H1 (cell line): Measurements from ENCODE around the gene BAZ2B. TPM values are rescaled to one million over a fixed set of nuclear protein-coding genes. Genes with fewer than 3 reads are reported as not detected.

Experiments used
- CTCF ChIA-PET: fragments of 300-600 bp; sonication (Branson Sonifier 250); formaldehyde crosslinking; loops from one replicate; lab custom pipeline; 2021; ENCODE audit not compliant: partially characterized antibody; lab: Charles Lee
- POLR2A ChIA-PET: fragments of 300-600 bp; sonication (Branson Sonifier 250); formaldehyde crosslinking; loops from one replicate; lab custom pipeline; 2021; ENCODE audit warnings: inconsistent platforms; ENCODE audit not compliant: partially characterized antibody; lab: Charles Lee
- DNase-seq, 2 experiments: peaks; one replicate each; pipeline versions ENCODE4 v3.0.0 to v3.0.0-alpha.2; 2010 to 2022; ENCODE audit warnings: low spot score in 2 of 2, low read depth in 1 of 2, mixed read lengths in 1 of 2
- FAIRE-seq: peaks from 2 replicates; lab custom pipeline; 2011; peaks lifted over from hg19 to GRCh38; lab: Jason Lieb, UNC
- H2AFZ ChIP-seq: 2 replicates; pipeline ENCODE4 v1.8.1; 2012; ENCODE audit warnings: low read length, inconsistent platforms
- H2AK5ac ChIP-seq: 2 replicates; pipeline ENCODE4 v1.6.1; 2013; ENCODE audit warnings: low read depth, low read length
- H2BK120ac ChIP-seq: replicated peaks from 2 replicates; pipeline ENCODE3; 2013; ENCODE audit warnings: low read depth, low read length, inconsistent platforms
- H2BK12ac ChIP-seq: 2 replicates; pipeline ENCODE4 v1.6.1; 2013; ENCODE audit warnings: low read depth, low read length
- H2BK15ac ChIP-seq: 2 replicates; pipeline ENCODE4 v1.6.1; 2013; ENCODE audit warnings: low read length
- H2BK20ac ChIP-seq: 2 replicates; pipeline ENCODE4 v1.6.1; 2013; ENCODE audit warnings: low read length
- H2BK5ac ChIP-seq: 2 replicates; pipeline ENCODE4 v1.6.1; 2013; ENCODE audit warnings: low read depth, low read length
- H3K14ac ChIP-seq: 2 replicates; pipeline ENCODE4 v1.6.1; 2013; ENCODE audit warnings: inconsistent platforms; ENCODE audit not compliant: insufficient read length
- H3K18ac ChIP-seq: 2 replicates; pipeline ENCODE4 v1.6.1; 2013; ENCODE audit warnings: low read length; ENCODE audit errors: extremely low read depth
- H3K23ac ChIP-seq: 2 replicates; pipeline ENCODE4 v1.6.1; 2013; ENCODE audit warnings: inconsistent platforms; ENCODE audit not compliant: insufficient read length
- H3K23me2 ChIP-seq: 2 replicates; pipeline ENCODE4 v1.6.1; 2013; ENCODE audit warnings: low read depth, low read length
- H3K27ac ChIP-seq: 2 replicates; pipeline ENCODE4 v1.6.1; 2011; ENCODE audit warnings: low read depth, low read length, inconsistent platforms
- H3K27me3 ChIP-seq, 4 experiments: replicated peaks in 1 of 4; 1 replicate in 1 of 4; 2 replicates in 3 of 4; pipeline versions ENCODE4 v1.6.1 to v1.8.1; 2011 to 2013; ENCODE audit warnings: low read length in 3 of 4, mild to moderate bottlenecking in 3 of 4, inconsistent platforms in 2 of 4, mixed read lengths in 2 of 4, moderate library complexity in 1 of 4; ENCODE audit not compliant: control insufficient read depth in 3 of 4, insufficient read depth in 3 of 4; ENCODE audit errors: extremely low read depth in 1 of 4
- H3K36me3 ChIP-seq, 4 experiments: 2 replicates each; pipeline versions ENCODE4 v1.6.1 to v1.8.1; 2011 to 2013; ENCODE audit warnings: mild to moderate bottlenecking in 4 of 4, low read length in 3 of 4, moderate library complexity in 2 of 4, control low read depth in 1 of 4, inconsistent platforms in 1 of 4; ENCODE audit not compliant: insufficient read depth in 4 of 4, control insufficient read depth in 2 of 4
- H3K4ac ChIP-seq: replicated peaks from 2 replicates; pipeline ENCODE3; 2013; ENCODE audit warnings: low read length, low read depth, mixed read lengths, inconsistent platforms; ENCODE audit not compliant: insufficient read length
- H3K4me1 ChIP-seq, 4 experiments: replicated peaks in 1 of 4; 1 replicate in 1 of 4; 2 replicates in 3 of 4; pipeline versions ENCODE4 v1.6.1 to v1.8.1; 2011 to 2013; ENCODE audit warnings: low read length in 3 of 4, inconsistent platforms in 2 of 4, mixed read lengths in 1 of 4; ENCODE audit not compliant: insufficient read depth in 4 of 4, control insufficient read depth in 3 of 4
- H3K4me2 ChIP-seq, 2 experiments: 2 replicates each; pipeline versions ENCODE4 v1.6.1 to v1.8.1; 2011 to 2013; ENCODE audit warnings: low read depth in 2 of 2, low read length in 2 of 2, control low read depth in 1 of 2, inconsistent platforms in 1 of 2, mild to moderate bottlenecking in 1 of 2; ENCODE audit not compliant: insufficient read depth in 1 of 2
- H3K4me3 ChIP-seq, 4 experiments: fragments of 200-600, 300-600 bp in 1 of 4; sonication (generic), shearing (Covaris generic), sonication (Bioruptor Twin) in 1 of 4; 2 replicates each; pipeline versions ENCODE4 v1.5.1 to v1.8.1; 2011 to 2016; ENCODE audit warnings: low read length in 4 of 4, low read depth in 3 of 4, control low read depth in 2 of 4, inconsistent platforms in 2 of 4, mild to moderate bottlenecking in 2 of 4, mixed read lengths in 1 of 4, moderate library complexity in 1 of 4; ENCODE audit not compliant: insufficient read depth in 2 of 4; ENCODE audit errors: extremely low read depth in 1 of 4
- H3K56ac ChIP-seq: replicated peaks from 2 replicates; pipeline ENCODE3; 2013; ENCODE audit warnings: low read depth, mild to moderate bottlenecking, mixed read lengths, low read length, inconsistent platforms; ENCODE audit not compliant: insufficient read length
- H3K79me1 ChIP-seq: 2 replicates; pipeline ENCODE4 v1.6.1; 2013; ENCODE audit warnings: low read depth, low read length, control low read depth
- H3K79me2 ChIP-seq, 2 experiments: 2 replicates each; pipeline versions ENCODE4 v1.6.1 to v1.8.1; 2012 to 2013; ENCODE audit warnings: low read length in 2 of 2, mild to moderate bottlenecking in 2 of 2, inconsistent platforms in 1 of 2; ENCODE audit not compliant: insufficient read depth in 2 of 2, control insufficient read depth in 1 of 2
- H3K9ac ChIP-seq, 4 experiments: replicated peaks in 1 of 4; 1 replicate in 1 of 4; 2 replicates in 3 of 4; pipeline versions ENCODE4 v1.6.1 to v1.8.1; 2011 to 2013; ENCODE audit warnings: low read depth in 3 of 4, low read length in 3 of 4, control low read depth in 2 of 4, mild to moderate bottlenecking in 2 of 4, moderate library complexity in 2 of 4, inconsistent platforms in 1 of 4; ENCODE audit errors: extremely low read depth in 1 of 4
- H3K9me3 ChIP-seq, 2 experiments: 2 replicates each; pipeline versions ENCODE4 v1.6.1 to v1.8.1; 2012 to 2013; ENCODE audit warnings: mild to moderate bottlenecking in 2 of 2, moderate library complexity in 2 of 2, control low read depth in 1 of 2, inconsistent platforms in 1 of 2, low read depth in 1 of 2, low read length in 1 of 2, mixed read lengths in 1 of 2; ENCODE audit not compliant: insufficient read depth in 2 of 2
- H4K20me1 ChIP-seq, 2 experiments: replicated peaks in 1 of 2; 2 replicates each; pipeline versions ENCODE3 to v1.8.1; 2011 to 2013; ENCODE audit warnings: inconsistent platforms in 2 of 2, low read length in 2 of 2, mild to moderate bottlenecking in 1 of 2; ENCODE audit not compliant: insufficient read depth in 2 of 2, control insufficient read depth in 1 of 2
- H4K5ac ChIP-seq: 2 replicates; pipeline ENCODE4 v1.6.1; 2013; ENCODE audit warnings: low read length, low read depth, mixed read lengths, inconsistent platforms; ENCODE audit not compliant: insufficient read length
- H4K8ac ChIP-seq: 2 replicates; pipeline ENCODE4 v1.8.0; 2013; ENCODE audit warnings: mild to moderate bottlenecking, moderate library complexity, low read length, inconsistent platforms; ENCODE audit not compliant: insufficient read depth; ENCODE audit errors: extremely low read depth
- H4K91ac ChIP-seq: replicated peaks from 2 replicates; pipeline ENCODE3; 2013; ENCODE audit warnings: low read length, mixed read lengths, inconsistent platforms; ENCODE audit not compliant: insufficient read length
- EGR1 ChIP-seq: IDR thresholded peaks from 2 replicates; pipeline ENCODE4 v1.6.1; 2011; ENCODE audit warnings: low read depth, low read length, borderline replicate concordance
- HDAC2 ChIP-seq, 2 experiments: fragments of 300-600 bp in 1 of 2; sonication (generic) in 1 of 2; IDR thresholded peaks; 2 replicates each; pipeline ENCODE4 v1.6.1; 2011 to 2012; ENCODE audit warnings: low read depth in 2 of 2, low read length in 2 of 2, mild to moderate bottlenecking in 2 of 2, moderate library complexity in 2 of 2, borderline replicate concordance in 1 of 2, inconsistent platforms in 1 of 2
- WGBS, 2 experiments: shearing (Covaris generic) in 1 of 2; methylation state at CpG; one replicate each; pipeline versions ENCODE4 v1.1.6 to v1.1.7; 2013 to 2015; ENCODE audit warnings: low lambda C conversion rate in 2 of 2, mixed read lengths in 2 of 2, inconsistent platforms in 1 of 2, low coverage in 1 of 2, missing lambda C conversion rate in 1 of 2; ENCODE audit not compliant: insufficient replicate concordance in 2 of 2, insufficient coverage in 1 of 2, insufficient read length in 1 of 2; ENCODE audit errors: extremely low coverage in 1 of 2, missing lambda C conversion rate in 1 of 2; 5-methylcytosine and 5-hydroxymethylcytosine counted together
- polyA plus RNA-seq, 7 experiments: library from polyadenylated mRNA; depleted of rRNA in 3 of 7; stranded (reverse) in 5 of 7; unstranded in 2 of 7; fragments of >200 nt in 5 of 7; fragments of 200-250 nt in 2 of 7; gene quantifications; 1 replicate in 5 of 7; 2 replicates in 1 of 7; 4 replicates in 1 of 7; pipeline versions ENCODE4 v1.2.1 to v1.2.3, GENCODE V29; 2011 to 2013; ENCODE audit warnings: missing spikeins in 2 of 7, mixed read lengths in 2 of 7
- total RNA-seq: library from RNA; stranded (reverse); fragmentation: NEBNext Ultra II Directional; extraction: Animal tissue kit (Norgen Biotek cat#: 25700); gene quantifications from 2 replicates; pipeline ENCODE4 v1.2.1, GENCODE V29; 2021
- TF ChIP-seq, protein P1 (sequence below): IDR thresholded peaks from 2 replicates; pipeline ENCODE4 v1.6.1; 2012; ENCODE audit warnings: inconsistent platforms

BAZ2B gene
- total and polyA plus RNA-seq, 2 of the 8 experiments (the other 6 are each of a cell fraction or from before 2014, with no cell fraction given), result 15.2 to 46.3 TPM

DNA sequence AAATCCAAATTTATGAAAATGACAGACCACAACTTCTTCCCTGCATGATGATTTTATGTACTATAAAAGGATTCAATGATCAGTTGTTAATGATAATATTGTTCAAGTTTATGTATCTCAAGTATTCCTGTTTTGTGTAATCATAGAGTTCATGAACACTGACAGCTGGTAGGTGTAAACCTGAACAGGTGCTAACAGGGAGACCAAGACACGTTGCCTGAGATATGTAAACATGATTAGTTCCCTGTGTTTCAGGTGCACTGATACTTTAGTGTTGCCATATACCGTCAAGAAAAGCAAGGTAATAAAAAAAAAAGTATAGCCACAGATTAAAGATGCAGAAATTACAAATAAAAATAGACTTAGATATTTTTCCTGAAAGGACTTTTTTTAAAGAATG, 131.8 kb downstream of the BAZ2B start:
- no peak overlapping the region for H3K4me3 ChIP-seq
- ChIA-PET POLR2A (no interaction called here), CTCF (no interaction called here)
- no peak overlapping the region for H2AFZ ChIP-seq
- H4K8ac ChIP-seq, result no peak overlapping the region
- H4K5ac ChIP-seq, result no peak overlapping the region
- H3K9ac ChIP-seq, result no peak overlapping the region
- no peak overlapping the region for H3K18ac ChIP-seq
- no peaks in the 10 kb centered on the region for H3K4me1 ChIP-seq
- no peak overlapping the region for H3K56ac ChIP-seq
- no peak overlapping the region for H2BK5ac ChIP-seq
- no peak for FAIRE-seq
- H3K27ac ChIP-seq, result no peak overlapping the region
- H3K79me2 ChIP-seq, result peaks cover 0 to 6% of the 10 kb centered on the region in 2 experiments; a peak in 1 of 4 replicates
- H3K23ac ChIP-seq, result no peak overlapping the region
- H2BK12ac ChIP-seq, result no peak overlapping the region
- H3K23me2 ChIP-seq, result no peaks in the 10 kb centered on the region
- no peak overlapping the region for H3K4ac ChIP-seq
- H3K14ac ChIP-seq, result no peak overlapping the region
- no peaks in the 10 kb centered on the region for H3K79me1 ChIP-seq
- no peak overlapping the region for H4K91ac ChIP-seq
- no peaks in the 10 kb centered on the region for H3K9me3 ChIP-seq
- no peak for DNase-seq
- H2BK120ac ChIP-seq, result no peak overlapping the region
- H2AK5ac ChIP-seq, result no peak overlapping the region
- H2BK20ac ChIP-seq, result no peak overlapping the region
- no peaks in the 10 kb centered on the region for H3K36me3 ChIP-seq
- no peak overlapping the region for H3K4me2 ChIP-seq
- no peaks in the 10 kb centered on the region for H3K27me3 ChIP-seq
- 88% methylated on average over 2 of the region's 2 CpGs; no CpG with 5 or more reads in 1 of the 2 experiments for WGBS, 2 experiments
- no peak overlapping the region for H2BK15ac ChIP-seq
- H4K20me1 ChIP-seq, result no peaks in the 10 kb centered on the region
- TF ChIP-seq, protein P1, sequence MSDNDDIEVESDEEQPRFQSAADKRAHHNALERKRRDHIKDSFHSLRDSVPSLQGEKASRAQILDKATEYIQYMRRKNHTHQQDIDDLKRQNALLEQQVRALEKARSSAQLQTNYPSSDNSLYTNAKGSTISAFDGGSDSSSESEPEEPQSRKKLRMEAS, result no peak
- no peak for TF ChIP-seq EGR1
- no peak for TF ChIP-seq HDAC2 (IDR thresholded peaks at IDR 0.05; ENCODE audit: borderline replicate concordance in 1 of 2, low read depth in 2 of 2, low read length in 2 of 2)
